K562 (cell line): ENCODE results near the gene RNFT2. TPM values are rescaled to one million over a fixed set of nuclear protein-coding genes. Genes with fewer than 3 reads are reported as not detected.
A peak's percentile ranks its signal among the peaks of the same experiment; 100 is the strongest.

Experiments
- ATAC-seq: fragments of 200-7000 bp; cut with Tn5 transposase; 3 replicates; pipeline ENCODE4 v1.9.1; 2020; ENCODE audit warnings: moderate library complexity
- BruUV-seq: library from RNA; stranded (reverse); fragments of 400-500 nt; replicated peaks from 2 replicates; lab custom pipeline; 2021; lab: Mats Ljungman, UMichigan
- CTCF ChIA-PET: fragments of 300-600 bp; formaldehyde crosslinking; extraction: SDS; loops from one replicate; lab custom pipeline; 2021; ENCODE audit warnings: low intra/inter-chr PET ratio; lab: Yijun Ruan, JAX
- POLR2A ChIA-PET: fragments of 300-600, 350-650 bp; sonication (Branson Sonifier 250); formaldehyde crosslinking; extraction: SDS; loops from one replicate; lab custom pipeline; 2021; ENCODE audit warnings: antibody characterized with exemption, inconsistent platforms; lab: Yijun Ruan, JAX
- DNase-seq, 4 experiments: peaks; one replicate each; pipeline versions ENCODE4 v3.0.0 to v3.0.0-alpha.2; 2011 to 2018; ENCODE audit warnings: low spot score in 3 of 4, mixed read lengths in 3 of 4; ENCODE audit errors: extremely low read depth in 1 of 4
- FAIRE-seq: peaks from 2 replicates; lab custom pipeline; 2011; peaks lifted over from hg19 to GRCh38; lab: Jason Lieb, UNC
- H2AFZ ChIP-seq: 2 replicates; pipeline ENCODE4 v1.6.0; 2011; ENCODE audit warnings: low read depth, low read length, control low read depth, inconsistent platforms
- H3K27ac ChIP-seq: fragments of 200-600 bp; 3 replicates; pipeline ENCODE4 v1.8.0; 2011; ENCODE audit warnings: low read depth, mild to moderate bottlenecking, control low read depth, inconsistent platforms, low read length, moderate library complexity, mixed read lengths; ENCODE audit errors: extremely low read depth
- H3K27me3 ChIP-seq, 2 experiments: fragments of 300-600 bp in 1 of 2; 2 replicates in 1 of 2; 3 replicates in 1 of 2; pipeline versions ENCODE4 v1.6.0 to v1.8.0; 2011; ENCODE audit warnings: inconsistent platforms in 2 of 2, low read length in 2 of 2, mild to moderate bottlenecking in 1 of 2, mixed read lengths in 1 of 2, moderate library complexity in 1 of 2; ENCODE audit not compliant: control insufficient read depth in 2 of 2, insufficient read depth in 2 of 2
- H3K36me3 ChIP-seq: fragments of 300-600 bp; 3 replicates; pipeline ENCODE4 v1.8.0; 2011; ENCODE audit warnings: mild to moderate bottlenecking, low read length, inconsistent platforms; ENCODE audit not compliant: control insufficient read depth, insufficient read depth
- H3K4me1 ChIP-seq, 2 experiments: fragments of 200-600 bp in 1 of 2; replicated peaks in 1 of 2; 2 replicates in 1 of 2; 3 replicates in 1 of 2; pipeline versions ENCODE4 v1.5.1 to v1.8.0; 2011; ENCODE audit warnings: inconsistent platforms in 2 of 2, low read length in 2 of 2, mild to moderate bottlenecking in 1 of 2, mixed read lengths in 1 of 2, moderate library complexity in 1 of 2; ENCODE audit not compliant: control insufficient read depth in 2 of 2, insufficient read depth in 2 of 2
- H3K4me2 ChIP-seq: 2 replicates; pipeline ENCODE4 v1.6.1; 2011; ENCODE audit warnings: low read length, control low read depth, inconsistent platforms, mixed read lengths; ENCODE audit not compliant: insufficient read depth
- H3K4me3 ChIP-seq: fragments of 200-600 bp; sonication (generic), shearing (Covaris generic); 2 replicates; pipeline ENCODE4 v1.5.1; 2016; ENCODE audit warnings: control low read depth, inconsistent platforms
- H3K79me2 ChIP-seq: fragments of 200-600 bp; 3 replicates; pipeline ENCODE4 v1.8.0; 2011; ENCODE audit warnings: low read length, inconsistent platforms; ENCODE audit not compliant: control insufficient read depth, insufficient read depth
- H3K9ac ChIP-seq, 2 experiments: 2 replicates each; pipeline versions ENCODE4 v1.6.0 to v1.6.1; 2011; ENCODE audit warnings: low read depth in 2 of 2, low read length in 2 of 2, control low read depth in 1 of 2, inconsistent platforms in 1 of 2, mild to moderate bottlenecking in 1 of 2, mixed read lengths in 1 of 2; ENCODE audit not compliant: insufficient read depth in 1 of 2
- H3K9me1 ChIP-seq: one replicate; pipeline ENCODE4 v1.6.0; 2011; ENCODE audit warnings: inconsistent platforms, mild to moderate bottlenecking, low read length, moderate library complexity; ENCODE audit not compliant: control insufficient read depth, insufficient read depth
- H3K9me3 ChIP-seq: replicated peaks from 2 replicates; pipeline ENCODE4 v1.5.1; 2011; ENCODE audit warnings: low read depth, low read length, inconsistent platforms; ENCODE audit not compliant: control insufficient read depth, insufficient read depth
- H4K20me1 ChIP-seq: replicated peaks from 2 replicates; pipeline ENCODE4 v1.6.1; 2011; ENCODE audit warnings: low read length, inconsistent platforms, mixed read lengths; ENCODE audit not compliant: control insufficient read depth, insufficient read depth
- ADNP ChIP-seq: fragments of 200-800 bp; sonication (Bioruptor generic); IDR thresholded peaks from 2 replicates; pipeline ENCODE4 v1.6.1; 2016; ENCODE audit warnings: missing genetic modification characterization, missing compliant biosample characterization
- BCOR ChIP-seq: fragments of 450-650 bp; IDR thresholded peaks from 2 replicates; pipeline ENCODE4 v1.6.1; 2016
- CBX1 ChIP-seq: sonication (generic); IDR thresholded peaks from 2 replicates; pipeline ENCODE4 v1.6.1; 2016; ENCODE audit warnings: antibody characterized with exemption, low read depth, mild to moderate bottlenecking
- CREB5 ChIP-seq: fragments of 250-450 bp; sonication (Bioruptor Pico); IDR thresholded peaks from 2 replicates; pipeline ENCODE4 v1.5.0; 2020; ENCODE audit warnings: mild to moderate bottlenecking
- FOXJ3 ChIP-seq: sonication (generic); formaldehyde crosslinking; IDR thresholded peaks from 2 replicates; pipeline ENCODE4 v1.4.0; 2020; ENCODE audit warnings: mild to moderate bottlenecking, missing genetic modification reagents
- IRF9 ChIP-seq: fragments of 450-650 bp; IDR thresholded peaks from 2 replicates; pipeline ENCODE4 v1.6.1; 2016; ENCODE audit warnings: missing biosample characterization, missing genetic modification characterization
- KDM1A ChIP-seq, 2 experiments: fragments of 450-650 bp; IDR thresholded peaks; 2 replicates each; pipeline ENCODE4 v1.6.1; 2016; ENCODE audit warnings: mild to moderate bottlenecking in 2 of 2
- NBN ChIP-seq: fragments of 450-650 bp; IDR thresholded peaks from 2 replicates; pipeline ENCODE4 v1.6.1; 2016; ENCODE audit warnings: low read depth, mild to moderate bottlenecking
- POLR2A ChIP-seq: fragments of 450-650 bp; conservative IDR thresholded peaks from 2 replicates; pipeline ENCODE4 v1.6.1; 2016
- PRDM10 ChIP-seq: fragments of 450-650 bp; IDR thresholded peaks from 2 replicates; pipeline ENCODE4 v1.6.1; 2018; ENCODE audit not compliant: partially characterized antibody
- RBM25 ChIP-seq: fragments of 200-400 bp; formaldehyde crosslinking; IDR thresholded peaks from 2 replicates; pipeline ENCODE4 v1.6.1; 2018; ENCODE audit warnings: low read length, low read depth, moderate library complexity; ENCODE audit not compliant: severe bottlenecking
- SMARCA5 ChIP-seq: fragments of 450-650 bp; IDR thresholded peaks from 2 replicates; pipeline ENCODE4 v1.6.1; 2016
- U2AF2 ChIP-seq: fragments of 200-400 bp; formaldehyde crosslinking; optimal IDR thresholded peaks from 2 replicates; pipeline ENCODE3; 2017; ENCODE audit warnings: low read depth, mild to moderate bottlenecking, low read length
- ZFP36 ChIP-seq: fragments of 150-350 bp; IDR thresholded peaks from 2 replicates; pipeline ENCODE4 v1.6.1; 2018; ENCODE audit warnings: low read length, low read depth; ENCODE audit not compliant: partially characterized antibody
- ZNF511 ChIP-seq: sonication (generic); formaldehyde crosslinking; IDR thresholded peaks from 2 replicates; pipeline ENCODE4 v1.8.0; 2022; ENCODE audit warnings: mild to moderate bottlenecking, missing genetic modification reagents
- WGBS: fragments of 100-300 bp; shearing (Covaris generic); methylation state at CpG from one replicate; pipeline ENCODE4 v1.1.6; 2016; ENCODE audit warnings: low coverage, mixed read lengths; ENCODE audit not compliant: insufficient coverage; ENCODE audit errors: missing lambda C conversion rate; 5-methylcytosine and 5-hydroxymethylcytosine counted together
- in situ Hi-C: fragments of 300-500 bp; cut with MboI; formaldehyde crosslinking; loops from 4 replicates; pipeline ENCODE4 v1.15.0; 2018; ENCODE audit warnings: inconsistent platforms, mixed read lengths
- intact Hi-C: fragments of 100-400 bp; cut with micrococcal nuclease; formaldehyde crosslinking; loops from 2 replicates; pipeline ENCODE4 v1.14.2; 2022
- polyA plus RNA-seq, 8 experiments: library from polyadenylated mRNA; depleted of rRNA in 4 of 8; stranded (reverse) in 5 of 8; unstranded in 3 of 8; fragments of >200 nt; fragmentation: Nextera tagmentation in 2 of 8; fragmentation: Illumina TruSeq in 1 of 8; extraction: Ambion mirVana in 2 of 8; extraction: Trizol in 1 of 8; gene quantifications; 2 replicates each; pipeline versions ENCODE4 v1.2.1 to v1.2.3, GENCODE V29; 2011 to 2014; ENCODE audit warnings: inconsistent platforms in 1 of 8, missing spikeins in 1 of 8
- total RNA-seq, 7 experiments: library from RNA; depleted of rRNA in 6 of 7; stranded (reverse); fragments of >200 nt in 6 of 7; fragmentation: Illumina TruSeq in 2 of 7; extraction: Trizol in 2 of 7; gene quantifications; 2 replicates each; pipeline versions ENCODE4 v1.2.1 to v1.2.3, GENCODE V29; 2011 to 2021; ENCODE audit warnings: low replicate concordance in 1 of 7

Gene RNFT2
- total and polyA plus RNA-seq, 9 of the 15 experiments (the other 6 are each of a cell fraction or from before 2014, with no cell fraction given) = 3.6 to 26.3 (median 9.5) TPM

GRCh38 chr12:116750298-116750697 is 12.2 kb downstream of the RNFT2 start:
- Histone ChIP-seq H3K9me3 (no peaks in the 10 kb centered on the region), H3K36me3 (no peaks in the 10 kb centered on the region), H4K20me1 (no peaks in the 10 kb centered on the region), H3K4me1 (peaks cover 0 to 6% of the 10 kb centered on the region in 2 experiments; a peak in 2 of 5 replicates), H3K4me3 (no peak overlapping the region), H3K27ac (no peak overlapping the region), H3K27me3 (peaks cover 16 to 17% of the 10 kb centered on the region in 2 experiments), H3K9ac (no peak overlapping the region), H3K79me2 (no peaks in the 10 kb centered on the region), H2AFZ (no peak overlapping the region), H3K9me1 (no peaks in the 10 kb centered on the region), H3K4me2 (no peak overlapping the region)
- 10% methylated on average over 4 of the region's 4 CpGs for WGBS
- peak in 1 of 2 experiments; percentile 18; a peak in 1 of 4 replicates for TF ChIP-seq KDM1A (IDR thresholded peaks at IDR 0.05)
- TF ChIP-seq PRDM10 = no peak
- no peak for TF ChIP-seq U2AF2
- TF ChIP-seq POLR2A = no peak
- 0 out of 2 replicates have a peak, but pooled peaks have one; percentile 17 for TF ChIP-seq ZNF511 (CRISPR knock-in tag)
- no peak for TF ChIP-seq CREB5 (CRISPR knock-in tag)
- TF ChIP-seq FOXJ3 (CRISPR knock-in tag) = no peak
- TF ChIP-seq IRF9 = no peak
- TF ChIP-seq NBN = no peak
- TF ChIP-seq SMARCA5 = peak; percentile 51; the same call in 1 of the 2 replicates
- peak; percentile 35; the same call in 1 of the 2 replicates for TF ChIP-seq CBX1
- TF ChIP-seq ADNP (tag) = peak; percentile 64; the same call in 1 of the 2 replicates
- TF ChIP-seq BCOR = peak; percentile 86
- peak; percentile 86 for TF ChIP-seq RBM25
- TF ChIP-seq ZFP36 = peak; percentile 67
- no TSS peak for BruUV-seq
- ChIA-PET POLR2A (interaction anchor here (1.7 kb wide), 1 partner anchor 9 kb away, joined by 4 read pairs; no protein-coding TSS in a partner anchor), CTCF (no interaction called here)
- in situ Hi-C loops (no loop called here), intact Hi-C loops (no loop called here)
- DNase-seq (no peak), ATAC-seq (no peak), FAIRE-seq (no peak)
